Measurements from ENCODE around the gene ASB5.
"Not testable (repeated sequence)": the region's sequence is repeated elsewhere in the genome, so short reads cannot be mapped to it uniquely, and the experiment has no call there.

The ASB5 gene

GRCh38 chr4:176222149-176222548, 46.9 kb downstream of the ASB5 start:
- DNase-seq (ENCODE audit: low spot score): no peak

- no peak for DNase-seq (ENCODE audit: low spot score)
Observed at GRCh38 chr4:176217510-176217909, 51.5 kb downstream of the ASB5 start.

- not testable (repeated sequence) for DNase-seq (ENCODE audit: low spot score)
Observed at GRCh38 chr4:176212351-176212750, 56.7 kb downstream of the ASB5 start.

GRCh38 chr4:176210579-176211296, 58.3 kb downstream of the ASB5 start:
- no peak for DNase-seq (ENCODE audit: low spot score)

- no peak for DNase-seq (ENCODE audit: low spot score)
Observed at GRCh38 chr4:176210101-176210500, 58.9 kb downstream of the ASB5 start.

- DNase-seq (ENCODE audit: low spot score): no peak
Observed at GRCh38 chr4:176209535-176209934, 59.5 kb downstream of the ASB5 start.

- no peak for DNase-seq (ENCODE audit: low spot score)
Observed at GRCh38 chr4:176207839-176208238, 61.2 kb downstream of the ASB5 start.

GRCh38 chr4:176205299-176205698, 63.7 kb downstream of the ASB5 start:
- DNase-seq (ENCODE audit: low spot score): no peak

- DNase-seq (ENCODE audit: low spot score): no peak
Observed at GRCh38 chr4:176198316-176198903, 70.6 kb downstream of the ASB5 start.

GRCh38 chr4:176195184-176195978, 73.6 kb downstream of the ASB5 start, which contains the start of gene SPATA4:
Gene SPATA4 (minus strand): TSS chr4:176195585. CDS start chr4:176195562, 23 bp downstream.
- peak; percentile 95 for DNase-seq (ENCODE audit: low spot score)

GRCh38 chr4:176193938-176194337, 75.1 kb downstream of the ASB5 start:
- no peak for DNase-seq (ENCODE audit: low spot score)

GRCh38 chr4:176193126-176193525, 75.9 kb downstream of the ASB5 start:
- DNase-seq (ENCODE audit: low spot score): no peak

- DNase-seq (ENCODE audit: low spot score): no peak
Observed at GRCh38 chr4:176191974-176192373, 77.0 kb downstream of the ASB5 start.

GRCh38 chr4:176189891-176190795, 78.9 kb downstream of the ASB5 start:
- DNase-seq (ENCODE audit: low spot score): no peak

- no peak for DNase-seq (ENCODE audit: low spot score)
Observed at GRCh38 chr4:176188654-176189053, 80.4 kb downstream of the ASB5 start.

GRCh38 chr4:176187624-176188023, 81.4 kb downstream of the ASB5 start:
- DNase-seq (ENCODE audit: low spot score): no peak

- DNase-seq (ENCODE audit: low spot score): no peak
Observed at GRCh38 chr4:176186671-176187395, 82.2 kb downstream of the ASB5 start.

- DNase-seq (ENCODE audit: low spot score): no peak
Observed at GRCh38 chr4:176186067-176186466, 83.0 kb downstream of the ASB5 start.

GRCh38 chr4:176185051-176185450, 84.0 kb downstream of the ASB5 start:
- DNase-seq (ENCODE audit: low spot score): no peak
